HG03521 (cell line): ENCODE measurements around the gene BBS12.

Source experiments
- ATAC-seq: cut with Tn5 transposase; IDR thresholded peaks from one replicate; pipeline ENCODE4 v1.9.1; 2021; ENCODE audit warnings: mild to moderate bottlenecking, moderate library complexity; ENCODE audit not compliant: unreplicated experiment

The BBS12 gene

DNA sequence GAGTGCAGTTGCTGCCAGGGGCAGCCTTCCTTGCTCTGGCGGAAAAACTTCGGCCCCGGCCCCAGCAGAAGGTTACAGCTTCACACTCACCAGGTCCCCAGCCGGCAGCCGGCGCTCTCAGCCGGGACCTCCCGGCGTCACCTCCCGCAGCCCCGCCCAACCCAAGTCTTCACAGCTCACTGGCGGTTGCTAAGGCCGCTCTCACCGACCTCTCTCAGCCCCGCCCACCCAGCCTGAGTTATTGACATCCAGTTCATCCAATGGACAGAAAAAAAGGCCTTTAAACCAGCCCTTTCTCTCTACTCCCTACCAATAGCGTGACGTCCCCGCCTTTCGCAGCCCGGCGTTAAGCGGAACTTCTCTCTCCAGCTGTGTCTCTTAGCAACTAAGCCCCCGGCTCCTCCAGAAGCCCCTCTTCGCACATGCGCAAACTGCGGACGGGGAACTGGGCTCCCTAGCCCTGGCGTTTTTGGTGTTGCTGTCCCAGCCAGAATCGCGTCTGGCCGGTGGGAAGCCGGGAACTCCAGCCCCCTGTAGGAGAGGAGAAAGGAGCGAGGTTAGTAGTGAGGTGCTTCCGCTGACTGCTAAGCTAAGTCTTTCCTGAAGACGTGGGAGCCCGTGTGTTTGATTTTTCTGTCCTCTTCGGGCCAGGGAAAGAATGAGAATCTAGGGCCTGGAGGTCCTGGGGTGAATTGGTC is at the start of gene BBS12:
Gene BBS12, plus strand, starts transcription at position 376 of the 698 bp plus-strand sequence. CDS start 9,189 bp downstream, outside the sequence.
- peak; percentile 98 for ATAC-seq

DNA sequence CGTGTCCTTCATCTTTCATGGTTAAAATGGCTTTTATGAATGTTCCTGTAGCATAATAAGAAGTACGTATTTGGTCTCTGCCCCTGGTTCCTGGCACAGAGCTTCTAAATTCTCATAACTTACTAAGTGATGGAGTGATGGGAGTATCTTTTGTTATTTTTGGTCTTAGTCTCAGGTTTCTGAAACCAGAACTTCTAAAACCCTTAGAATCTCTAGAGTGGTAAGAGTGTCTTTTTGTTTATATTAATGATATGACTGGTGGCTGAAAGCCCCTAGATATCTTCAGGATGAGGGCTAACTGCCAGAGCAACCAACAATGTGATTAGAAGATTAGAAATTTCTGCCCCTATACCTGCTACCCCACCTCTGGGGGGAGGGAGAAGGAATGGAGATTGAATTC is 45.8 kb upstream of the BBS12 start:
- ATAC-seq = no peak

DNA sequence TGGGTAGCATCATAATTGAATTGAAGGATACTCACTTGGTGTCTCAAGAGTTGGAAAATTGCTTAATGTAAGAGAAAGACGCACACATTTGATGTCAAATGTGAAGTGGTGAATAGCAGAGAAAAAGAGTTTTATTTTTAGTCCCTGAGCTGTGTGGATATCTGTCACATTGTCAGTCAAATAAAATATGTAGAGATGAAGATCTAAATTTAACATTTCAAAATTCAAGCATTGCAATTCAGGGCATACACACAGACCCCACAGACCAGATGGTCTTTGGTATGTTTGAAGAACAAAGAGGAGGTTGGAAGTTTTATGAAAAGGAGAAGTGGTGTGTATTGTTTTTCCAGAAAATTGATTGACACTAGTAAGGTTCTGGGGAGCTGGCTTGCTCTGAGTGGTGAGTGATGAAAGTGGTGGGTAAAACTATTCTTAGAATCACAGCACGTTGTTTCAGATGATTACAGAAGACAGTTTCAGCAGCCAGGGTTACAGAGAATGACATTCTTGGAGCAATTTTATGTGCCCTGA is 44.9 kb upstream of the BBS12 start:
- no peak for ATAC-seq

DNA sequence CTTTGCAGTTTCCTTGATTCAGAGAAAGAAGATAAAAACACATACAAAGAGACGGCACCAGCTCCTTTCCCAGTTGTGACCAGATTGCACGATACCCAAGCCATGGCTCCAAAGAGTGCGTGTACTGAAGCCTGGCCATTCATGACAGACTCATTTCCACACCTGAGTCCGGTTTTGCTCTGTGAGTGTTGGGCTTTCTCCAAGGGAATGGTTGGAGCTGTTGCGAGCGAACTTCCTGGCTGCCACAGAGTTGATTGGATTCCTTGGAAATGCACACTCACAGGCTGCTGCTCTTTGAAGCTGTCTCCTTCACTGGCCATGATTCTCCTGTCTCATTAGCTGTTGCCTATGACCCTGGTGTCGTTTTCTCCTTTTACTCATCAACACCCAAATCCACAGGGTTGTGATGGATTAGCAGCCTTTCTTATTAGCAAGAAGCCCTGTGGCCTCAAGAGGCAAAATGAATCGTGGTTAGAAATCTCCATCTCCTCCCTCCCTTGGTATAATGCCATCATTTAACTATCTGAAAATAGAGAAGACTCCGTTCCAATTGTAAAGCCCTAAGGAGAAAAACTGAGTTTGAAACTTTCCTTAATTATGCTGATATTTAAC is 43.9 kb upstream of the BBS12 start:
- no peak for ATAC-seq

DNA sequence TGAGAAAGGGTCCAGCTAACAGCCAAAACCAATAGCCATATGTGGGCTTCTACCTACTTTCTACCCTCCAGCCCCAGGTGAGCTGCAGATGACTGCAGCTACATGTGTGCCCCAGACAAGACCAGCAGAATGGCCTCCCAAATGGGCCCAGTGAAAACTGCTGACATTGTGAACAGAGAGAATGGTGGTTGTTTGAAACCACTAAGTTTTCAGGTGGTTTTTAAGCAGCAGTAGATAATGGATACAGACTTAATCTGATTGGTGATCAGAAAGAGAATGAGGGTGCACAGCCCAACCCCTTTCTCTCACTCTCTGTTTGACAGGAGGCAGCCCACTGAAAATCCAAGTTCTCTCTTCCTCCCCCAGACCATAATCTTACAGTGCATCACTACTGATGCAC is 42.5 kb upstream of the BBS12 start:
- ATAC-seq = peak; percentile 88

DNA sequence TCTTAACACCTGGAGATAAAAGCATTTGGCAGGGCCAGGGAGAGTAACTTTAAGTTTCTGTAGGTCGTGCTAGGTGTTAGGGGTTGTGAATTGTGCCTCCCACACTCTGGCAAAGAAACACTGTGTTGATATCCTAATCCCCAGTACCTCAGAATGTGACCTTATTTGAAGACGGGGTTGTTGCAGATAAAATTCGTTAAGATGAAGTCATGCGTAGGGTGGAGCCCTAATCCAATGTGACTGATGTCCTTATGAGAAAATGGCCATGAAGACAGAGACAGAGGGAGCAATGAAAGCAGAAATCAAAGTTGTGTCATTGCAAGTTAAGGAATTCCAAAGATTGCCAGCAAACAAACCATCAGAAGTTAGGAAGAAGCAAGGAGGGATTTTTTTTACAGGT is 40.5 kb upstream of the BBS12 start:
- no peak for ATAC-seq

DNA sequence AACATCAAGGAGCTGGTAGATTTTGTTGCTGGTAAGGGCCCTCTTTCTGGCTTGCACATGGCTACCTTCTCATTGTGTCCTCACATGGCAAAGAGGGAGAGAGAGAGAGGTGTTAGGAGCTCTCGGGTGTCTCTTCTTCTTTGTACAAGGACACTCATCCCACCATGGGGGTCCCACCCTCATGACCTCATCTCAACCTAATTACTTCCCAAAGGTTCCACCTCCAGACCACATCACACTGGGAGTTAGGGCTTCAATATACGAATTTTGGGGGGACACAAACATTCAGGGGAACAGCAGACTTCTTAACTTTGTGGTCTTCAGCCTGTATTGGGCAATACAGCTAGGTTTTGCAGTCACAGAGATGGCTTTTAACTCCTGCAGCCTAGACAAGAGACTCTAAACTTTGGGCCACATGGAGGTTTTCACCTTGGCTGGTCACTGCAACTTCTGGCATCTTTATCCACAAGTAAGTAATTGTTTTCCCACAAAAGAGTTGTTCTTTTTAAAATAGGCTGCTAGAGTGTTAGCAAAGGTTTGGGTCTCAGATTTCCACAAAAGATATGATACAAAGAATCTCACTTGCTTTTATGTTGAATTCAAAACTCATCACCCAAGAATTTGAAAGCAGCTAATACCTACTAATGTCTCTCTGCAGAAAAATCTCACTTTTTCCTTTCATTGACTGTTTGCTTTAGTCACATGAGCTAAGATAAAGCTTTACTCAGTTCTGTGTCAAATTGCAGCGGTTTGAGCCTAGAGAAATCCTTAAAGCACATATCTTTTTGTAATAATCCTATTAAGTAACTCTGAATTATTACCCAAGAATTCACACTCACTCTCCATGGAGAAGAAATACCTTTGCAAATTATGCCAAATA is 39.6 kb upstream of the BBS12 start:
- ATAC-seq = no peak

DNA sequence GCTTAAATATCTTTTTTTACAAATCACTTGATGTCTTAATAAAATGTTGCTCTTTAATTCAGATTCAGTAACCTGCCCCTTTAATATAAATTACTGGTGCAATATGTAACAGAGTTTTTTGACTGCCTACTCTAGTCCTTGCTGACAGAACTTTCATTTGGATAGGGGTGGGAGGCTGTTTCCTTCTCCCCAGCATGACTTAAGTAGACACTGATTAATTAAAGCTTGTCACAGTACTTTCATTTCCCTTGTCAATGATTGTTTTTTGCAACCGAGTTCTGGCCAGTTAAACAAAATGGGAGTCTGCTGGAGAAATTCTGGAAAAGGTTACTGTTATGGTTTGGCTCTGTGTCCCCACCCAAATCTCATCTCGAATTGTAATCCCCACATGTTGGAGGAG is 37.3 kb upstream of the BBS12 start:
- no peak for ATAC-seq

DNA sequence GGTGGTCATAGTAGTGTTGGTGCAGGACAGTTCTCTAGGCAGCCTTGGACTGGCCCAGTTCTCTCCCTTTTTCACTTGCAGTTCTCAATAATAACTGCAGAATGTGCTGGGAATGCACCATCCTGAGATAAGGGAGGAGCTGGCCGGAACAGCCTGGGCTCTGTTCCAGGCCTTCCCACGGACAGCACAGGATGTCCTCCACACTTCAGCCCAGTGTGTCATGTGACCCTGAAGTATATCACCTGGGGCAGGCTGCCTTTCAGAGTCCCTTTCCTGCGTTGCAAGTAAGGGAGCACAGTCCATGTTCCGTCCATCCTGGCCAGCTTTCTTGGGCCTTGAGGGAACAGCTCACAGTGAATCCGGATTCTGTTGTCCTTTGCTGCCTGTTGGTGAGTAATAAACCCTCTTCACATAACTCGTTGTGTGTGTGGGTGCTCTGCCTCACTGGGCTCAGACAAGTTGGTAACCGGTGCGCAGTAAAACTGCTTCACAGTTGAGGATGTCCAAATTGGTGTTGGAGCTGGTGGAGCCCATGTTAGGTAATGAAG is 32.3 kb upstream of the BBS12 start:
- no peak for ATAC-seq

DNA sequence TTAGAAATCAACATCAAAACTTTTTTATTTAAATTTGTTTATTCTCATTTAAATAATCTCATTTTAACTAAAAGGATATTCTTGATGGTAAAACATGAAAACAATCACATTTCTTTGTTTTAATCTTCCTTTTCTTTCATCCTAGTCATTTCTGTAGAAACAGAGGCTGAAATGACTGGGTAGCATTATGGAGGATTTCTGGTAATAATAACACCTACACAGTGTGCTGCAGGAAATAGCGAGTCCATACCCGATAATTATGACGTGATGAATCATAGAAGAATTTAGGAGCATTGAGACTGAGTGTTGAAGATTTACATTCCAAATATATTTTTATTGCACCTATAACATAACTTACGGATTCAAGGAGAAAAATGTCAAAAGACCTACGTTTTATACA is 31.4 kb upstream of the BBS12 start:
- no peak for ATAC-seq

DNA sequence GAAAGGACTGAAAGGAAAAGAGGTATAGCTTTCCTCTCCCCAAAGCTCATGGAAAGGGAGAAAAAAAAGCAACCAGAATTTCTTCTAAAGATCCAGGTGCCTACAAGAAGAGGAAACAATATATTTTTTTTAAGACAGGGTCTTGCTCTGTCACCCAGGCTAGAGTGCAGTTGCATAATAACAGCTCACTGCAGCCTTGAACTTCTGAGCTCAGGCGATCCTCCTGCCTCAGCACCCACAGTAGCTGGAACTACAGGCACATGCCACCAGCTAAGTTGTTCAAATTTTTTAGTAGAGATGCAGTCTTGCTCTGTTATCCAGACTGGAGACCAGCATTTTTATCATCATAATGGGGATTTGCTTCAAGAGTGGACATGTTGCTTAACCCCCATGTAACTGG is 30.5 kb upstream of the BBS12 start:
- ATAC-seq = no peak

DNA sequence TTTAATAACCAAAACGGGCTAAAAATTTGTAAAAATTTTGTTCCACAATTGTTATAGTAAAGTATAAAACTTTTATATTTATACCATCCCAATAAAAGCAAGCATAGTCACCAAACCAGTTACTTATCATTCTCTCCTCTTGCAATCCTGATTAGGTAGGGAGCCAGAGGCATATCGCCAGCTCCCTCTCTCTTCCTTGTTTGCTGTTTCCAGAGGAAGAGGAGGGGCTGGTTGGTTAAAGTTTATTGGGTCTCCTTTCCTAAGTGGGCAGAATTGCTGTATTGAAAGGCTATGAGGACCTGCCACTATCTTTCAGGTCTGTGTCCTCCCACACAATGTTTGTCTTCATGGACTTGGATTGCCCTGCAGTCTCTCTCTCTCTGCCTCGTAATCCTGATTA is 29.6 kb upstream of the BBS12 start:
- ATAC-seq = no peak

DNA sequence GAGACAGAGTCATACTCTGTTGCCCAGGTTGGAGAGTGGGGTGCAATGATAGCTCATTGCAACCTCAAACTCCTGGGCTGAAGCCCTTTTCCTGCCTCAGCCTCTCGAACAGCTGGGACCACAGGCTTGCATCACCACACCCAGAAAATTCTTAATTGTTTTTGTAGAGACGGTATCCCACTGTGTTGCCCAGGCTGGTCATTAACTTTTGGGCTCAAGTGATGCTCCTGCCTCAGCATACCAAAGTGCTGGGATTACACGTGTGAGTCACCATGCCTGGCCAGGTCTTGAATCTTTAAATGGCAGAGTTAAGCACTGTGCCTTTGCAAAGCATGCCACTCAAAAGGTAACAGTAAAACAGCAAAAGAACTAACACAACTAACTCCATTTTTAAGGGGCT is 28.6 kb upstream of the BBS12 start:
- no peak for ATAC-seq

DNA sequence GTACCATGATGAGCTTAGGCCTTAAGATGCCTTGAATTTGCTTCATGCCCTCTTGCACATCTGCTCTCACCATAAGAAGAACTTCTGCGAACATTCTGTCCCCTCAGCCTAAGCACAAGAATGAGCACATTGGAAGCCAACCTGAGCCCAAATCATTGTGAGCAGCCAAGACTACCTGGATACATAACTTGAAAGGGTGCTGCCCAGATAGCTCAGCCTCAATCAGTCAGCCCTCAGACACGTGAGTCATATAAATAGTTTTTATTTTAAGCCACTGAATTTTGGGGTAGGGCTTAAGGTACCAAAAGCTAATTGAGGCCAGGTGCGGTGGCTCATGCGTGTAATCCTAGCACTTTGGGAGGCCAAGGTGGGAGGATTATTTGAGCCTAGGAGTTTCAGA is 27.5 kb upstream of the BBS12 start:
- no peak for ATAC-seq

DNA sequence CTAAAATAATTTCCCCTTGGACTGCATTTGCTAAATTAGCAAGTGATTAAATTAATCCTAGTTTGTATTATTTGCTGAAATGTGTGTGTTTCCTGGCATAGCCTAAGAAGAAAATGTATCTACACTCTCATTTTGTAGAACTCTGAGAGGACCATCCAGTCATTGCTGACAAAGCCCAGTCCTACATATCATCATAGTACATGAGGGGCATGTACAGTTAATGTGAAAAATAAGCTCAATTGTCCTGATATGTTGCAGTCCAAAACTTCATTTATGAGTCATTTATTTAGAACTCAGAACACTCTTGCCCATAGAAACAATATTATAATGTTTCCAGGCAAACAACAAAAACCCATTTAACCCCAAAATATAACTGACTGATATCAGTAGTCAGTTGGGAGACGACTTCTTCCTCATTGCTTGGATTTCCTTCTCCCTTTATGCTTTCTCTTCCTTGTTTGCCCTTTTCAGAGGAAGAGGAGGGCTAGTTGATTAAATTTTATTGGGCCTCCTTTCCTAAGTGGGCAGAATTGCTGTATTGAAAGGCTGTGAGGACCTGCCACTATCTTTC is 26.9 kb upstream of the BBS12 start:
- no peak for ATAC-seq

DNA sequence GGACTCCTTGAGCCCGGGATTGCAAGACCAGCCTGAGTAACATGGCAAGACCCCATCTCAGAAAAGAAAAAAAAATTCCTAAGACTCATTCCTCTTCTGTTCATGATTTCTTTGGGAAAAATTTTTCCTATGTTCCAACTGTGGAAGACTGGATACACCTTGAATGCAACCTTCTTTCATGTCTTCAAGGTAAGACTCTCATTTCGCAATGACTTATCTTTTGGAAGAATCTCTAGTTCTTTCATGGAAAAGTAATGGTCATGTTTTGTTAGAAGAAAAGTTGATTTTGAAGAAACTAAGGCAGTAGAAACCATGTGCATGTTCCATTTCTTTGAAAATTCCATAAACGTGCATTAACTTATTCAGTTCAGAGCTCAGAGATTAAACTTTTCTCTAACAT is 26.0 kb upstream of the BBS12 start:
- ATAC-seq = no peak

DNA sequence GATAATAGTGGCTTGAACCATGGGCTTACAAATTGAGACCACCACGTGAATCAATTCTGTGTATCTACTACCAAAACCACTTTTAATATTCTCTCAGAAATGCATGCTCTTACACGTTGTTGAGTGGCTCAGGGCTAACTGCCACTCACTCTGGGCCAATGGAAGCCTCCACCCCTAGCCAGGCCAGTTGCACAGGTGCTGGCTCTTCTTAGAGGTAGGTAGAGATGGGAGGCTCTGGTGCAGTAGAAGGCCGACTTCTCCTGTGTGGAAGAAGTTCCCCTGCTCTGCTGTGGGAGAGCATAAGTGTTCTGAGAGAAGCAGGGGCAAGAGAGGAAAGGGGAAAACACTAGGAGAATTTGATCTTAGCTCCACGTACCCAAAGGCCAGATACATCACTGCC is 25.0 kb upstream of the BBS12 start:
- ATAC-seq = no peak

DNA sequence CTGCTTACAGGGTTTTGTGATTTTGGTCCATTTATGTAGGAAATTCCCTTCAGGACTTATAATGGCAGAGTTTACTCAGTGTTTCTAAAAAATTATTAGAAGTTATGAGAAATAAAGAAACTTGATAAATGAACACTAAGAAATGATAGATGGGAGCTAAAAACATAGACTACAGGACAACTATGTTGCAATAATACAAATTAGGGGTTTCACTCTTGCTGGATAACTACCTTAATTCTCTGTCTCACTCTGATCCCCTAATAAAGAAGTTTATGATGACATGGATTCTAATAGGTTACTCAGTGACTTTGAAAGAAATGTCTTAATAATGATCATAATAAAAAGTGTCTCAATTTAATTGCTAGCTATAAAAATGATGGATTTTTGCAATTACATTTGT is 23.3 kb upstream of the BBS12 start:
- no peak for ATAC-seq

DNA sequence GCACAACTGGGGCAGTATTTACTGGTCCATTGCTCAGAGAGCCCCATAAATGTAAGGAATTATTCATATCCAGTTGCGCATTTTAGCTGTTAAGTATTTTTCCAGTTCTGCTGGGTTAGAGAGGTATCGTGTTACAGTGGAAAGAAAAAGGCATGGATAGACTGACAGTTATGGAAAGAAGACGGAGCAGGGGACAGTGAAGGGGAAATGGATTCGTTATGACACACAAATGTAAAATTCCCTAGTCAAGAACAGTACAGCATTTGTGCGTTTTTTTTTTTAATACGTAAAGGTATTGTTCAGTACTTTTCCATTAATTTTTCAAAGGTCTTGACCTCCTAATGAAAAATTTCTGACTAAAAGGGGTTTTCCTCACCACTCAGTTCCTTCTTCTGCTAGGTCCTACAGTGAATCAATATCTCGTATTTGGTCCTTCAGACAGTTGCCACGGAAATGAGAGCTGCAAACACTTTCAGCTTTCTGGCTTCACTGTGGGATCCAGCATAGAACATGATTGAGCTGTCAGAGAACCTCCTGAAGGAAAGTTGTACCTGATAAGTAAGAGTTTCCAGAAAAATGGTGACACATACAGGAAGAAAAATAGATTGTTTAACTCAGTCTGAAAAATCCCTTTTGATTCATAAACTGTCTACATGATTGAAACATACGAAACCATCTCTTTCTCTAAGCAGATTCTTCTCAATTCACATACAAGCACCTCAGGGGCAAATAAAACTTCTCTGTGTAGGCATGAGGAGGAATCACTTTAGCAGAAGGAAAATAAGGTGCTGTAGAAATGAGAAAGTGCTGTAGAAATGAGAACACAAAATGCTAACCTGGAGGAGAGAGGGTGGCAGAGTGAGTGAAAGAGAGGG is 21.8 kb upstream of the BBS12 start:
- ATAC-seq = peak; percentile 75

DNA sequence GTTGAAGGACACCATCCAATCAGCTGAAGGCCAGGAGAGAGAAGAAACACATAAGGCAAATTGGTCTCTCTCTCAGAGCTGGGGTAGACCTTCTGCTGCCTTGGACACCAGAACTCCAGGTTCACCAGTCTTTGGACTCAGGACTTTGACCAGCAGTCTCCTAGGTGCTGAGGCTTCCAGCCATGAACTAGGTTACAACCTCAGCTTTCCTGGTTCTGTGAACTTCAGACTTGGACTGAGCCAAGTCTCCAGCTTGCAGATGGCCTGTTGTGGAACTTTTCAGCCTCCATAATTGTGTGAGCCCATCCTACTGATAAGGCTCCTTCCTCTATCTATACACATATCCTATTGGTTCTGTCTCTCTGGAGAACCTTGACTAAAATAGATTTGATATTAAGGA is 20.6 kb upstream of the BBS12 start:
- no peak for ATAC-seq
